Natural killer cell treated with Interleukin-12 subunit alpha and Interleukin-12 subunit beta and Interleukin-15 and Interleukin-18, amount 100 ng/mL, for 72 hours (primary cell): ENCODE measurements around the gene CENPV. TPM values are rescaled to one million over a fixed set of nuclear protein-coding genes. Genes with fewer than 3 reads are reported as not detected.

Experiments
- ATAC-seq, 2 donors: fragments of 150-1000 bp; cut with Tn5 transposase in 1 of 2; sonication (Bioruptor Pico), chemical (Tn5 transposase) in 1 of 2; 2 replicates each; pipeline ENCODE4 v1.10.0; 2021
- DNase-seq: peaks from one replicate; pipeline ENCODE4 v3.0.0; 2022; ENCODE audit warnings: low spot score
- H3K27ac Mint-ChIP-seq, 2 donors: 1 replicate in 1 of 2; 2 replicates in 1 of 2; pipeline ENCODE4 v1.8.0; 2022; ENCODE audit warnings: mixed read lengths in 2 of 2, mild to moderate bottlenecking in 1 of 2, moderate library complexity in 1 of 2
- H3K27me3 Mint-ChIP-seq, 2 donors: 1 replicate in 1 of 2; 2 replicates in 1 of 2; pipeline ENCODE4 v1.8.0; 2022; ENCODE audit warnings: mixed read lengths in 2 of 2
- H3K36me3 Mint-ChIP-seq: one replicate; pipeline ENCODE4 v1.8.0; 2022; ENCODE audit warnings: mixed read lengths
- H3K4me1 Mint-ChIP-seq, 2 donors: 1 replicate in 1 of 2; 2 replicates in 1 of 2; pipeline ENCODE4 v1.8.0; 2022; ENCODE audit warnings: low read depth in 2 of 2, mixed read lengths in 2 of 2, mild to moderate bottlenecking in 1 of 2
- H3K4me3 Mint-ChIP-seq: one replicate; pipeline ENCODE4 v1.8.0; 2022; ENCODE audit warnings: mixed read lengths
- H3K9me3 Mint-ChIP-seq: 2 replicates; pipeline ENCODE4 v1.8.0; 2022; ENCODE audit warnings: mixed read lengths
- total RNA-seq, 2 donors: library from RNA; stranded (reverse); gene quantifications; one replicate each; pipeline ENCODE4 v1.2.3, GENCODE V29; 2022

Gene CENPV
- total RNA-seq, 2 donors from 2014 or later = 24.7 to 71.1 TPM

GRCh38 chr17:16293931-16294330 lies 59.3 kb downstream of the CENPV start:
- no peaks in the 10 kb centered on the region for H3K27me3 Mint-ChIP-seq
- H3K36me3 Mint-ChIP-seq = no peaks in the 10 kb centered on the region
- H3K27ac Mint-ChIP-seq = no peak overlapping the region
- no peak for DNase-seq
- no peak overlapping the region for H3K4me3 Mint-ChIP-seq
- peaks cover 6 to 10% of the 10 kb centered on the region in 2 donors for H3K4me1 Mint-ChIP-seq
- ATAC-seq = no peak
- no peaks in the 10 kb centered on the region for H3K9me3 Mint-ChIP-seq

Other genes starting within 250 kb of the CENPV start
- gene NCOR1, start 137.9 kb downstream of the CENPV start, total RNA-seq = 100 to 1,000 TPM; 146 to 193 TPM
- 10 to 100 TPM; 26.4 to 67.4 TPM for gene PIGL, start 136.3 kb downstream of the CENPV start, total RNA-seq
- gene UBB, start 27.6 kb upstream of the CENPV start, total RNA-seq = 1,000 to 10,000 TPM; 1,085 to 1,889 TPM
- gene TRPV2, start 62.1 kb upstream of the CENPV start, total RNA-seq = 100 to 1,000 TPM in 1 of 2 donors, 10 to 100 TPM in 1; 83.8 to 125 TPM
- gene LRRC75A, start 138.7 kb upstream of the CENPV start, total RNA-seq = 1 to 10 TPM; 1.9 to 2.6 TPM
- gene ZNF287, start 215.7 kb upstream of the CENPV start, total RNA-seq = 1 to 10 TPM; 7.6 to 8.1 TPM